Subcutaneous adipose tissue (tissue), 4 donors: ENCODE data around the gene PACS2. TPM values are rescaled to one million over a fixed set of nuclear protein-coding genes. Genes with fewer than 3 reads are reported as not detected.

Experiments used
- CTCF ChIP-seq: fragments of 450-650 bp; IDR thresholded peaks from one replicate; pipeline ENCODE4 v1.5.1; 2016; ENCODE audit warnings: low read depth, mild to moderate bottlenecking, control low read depth, antibody characterized with exemption, moderate library complexity
- total RNA-seq, 4 donors: library from RNA; depleted of rRNA; stranded (reverse); fragments of >200 nt; gene quantifications; one replicate each; pipeline ENCODE4 v1.1.0, GENCODE V29; 2016

PACS2 gene
- total RNA-seq, 4 donors from 2014 or later = 37.2 to 124 (median 57.8) TPM

GRCh38 chr14:105397350-105397931 lies 82.9 kb downstream of the PACS2 start:
- TF ChIP-seq CTCF = no peak

- no peak for TF ChIP-seq CTCF
These were observed 83.6 kb downstream of the PACS2 start, which contains the start of gene TEX22 for GRCh38 chr14:105398044-105398725. TEX22 (plus strand) TSS chr14:105398538; CDS start chr14:105399341, 803 bp downstream.

- TF ChIP-seq CTCF = no peak
These were observed 84.3 kb downstream of the PACS2 start for GRCh38 chr14:105398726-105399465.

- no peak for TF ChIP-seq CTCF
These were observed 84.9 kb downstream of the PACS2 start for GRCh38 chr14:105399466-105399775.

GRCh38 chr14:105400016-105400415 lies 85.5 kb downstream of the PACS2 start:
- no peak for TF ChIP-seq CTCF

GRCh38 chr14:105401699-105402098 lies 87.2 kb downstream of the PACS2 start:
- no peak for TF ChIP-seq CTCF

- no peak for TF ChIP-seq CTCF
These were observed 94.0 kb downstream of the PACS2 start for GRCh38 chr14:105408592-105408991.
